ENCODE data around the gene HTR3B. TPM values are rescaled to one million over a fixed set of nuclear protein-coding genes. Genes with fewer than 3 reads are reported as not detected.

HTR3B gene
- total RNA-seq, 1 donor from 2014 or later: 0.22 TPM

DNA sequence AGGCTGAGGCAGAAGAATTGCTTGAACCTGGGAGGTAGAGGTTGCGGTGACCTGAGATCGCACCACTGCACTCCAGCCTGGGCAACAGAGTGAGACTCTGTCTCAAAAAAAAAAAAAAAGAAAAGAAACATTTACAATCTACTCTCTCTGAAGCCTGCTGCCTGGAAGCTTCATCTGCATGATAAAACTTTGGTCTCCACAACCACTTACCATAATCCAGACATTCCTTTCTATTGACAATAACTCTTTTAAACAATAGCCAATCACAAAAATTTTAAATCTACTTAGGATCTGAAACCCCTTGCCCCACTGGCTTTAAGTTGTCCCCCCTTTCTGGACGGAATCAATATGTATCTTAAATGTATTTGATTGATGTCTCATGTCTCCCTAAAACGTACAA lies 45.3 kb downstream of the HTR3B start:
- Mint-ChIP-seq H3K4me1 (peaks cover 32% of the 10 kb centered on the region), H3K4me3 (no peak overlapping the region), H3K9me3 (no peaks in the 10 kb centered on the region), H3K27me3 (peaks cover 7% of the 10 kb centered on the region), H3K27ac (no peak overlapping the region), H3K36me3 (ENCODE audit: low read depth) (no peaks in the 10 kb centered on the region)
- DNase-seq (no peak), ATAC-seq (ENCODE audit: low read depth) (no peak)
- ChIA-PET POLR2A (no interaction called here), CTCF (no interaction called here)
- intact Hi-C loops (cut with micrococcal nuclease): loop anchor here (2.0 kb wide), 1 partner anchor 27 kb away; no protein-coding TSS in a partner anchor
- TF ChIP-seq CTCF (IDR thresholded peaks at IDR 0.05): no peak

DNA sequence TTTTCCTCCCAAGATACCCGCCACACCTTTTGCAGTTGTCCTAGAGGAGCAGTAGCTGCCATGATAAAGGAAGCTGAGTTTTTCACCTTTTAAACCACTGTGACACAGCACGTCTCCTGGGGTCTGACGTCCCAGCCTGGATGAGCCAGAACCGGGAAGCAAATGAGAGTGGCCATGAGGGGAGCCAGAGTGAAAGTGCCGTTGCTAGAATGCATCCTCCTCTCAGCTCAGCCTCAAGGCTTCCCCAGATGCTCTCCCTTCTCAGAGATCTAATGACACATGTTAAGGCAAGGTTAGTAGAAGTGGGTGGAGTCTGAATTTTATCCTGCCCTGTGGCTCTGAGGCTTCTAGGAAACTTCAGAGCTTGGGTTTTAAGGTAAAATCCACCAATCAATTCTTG lies 46.9 kb downstream of the HTR3B start:
- no peak overlapping the region for H3K27ac Mint-ChIP-seq
- no peak for ATAC-seq (ENCODE audit: low read depth)
- peaks cover 22% of the 10 kb centered on the region for H3K4me1 Mint-ChIP-seq
- no peak for DNase-seq
- intact Hi-C loops (cut with micrococcal nuclease): no loop called here
- no peak for TF ChIP-seq CTCF (IDR thresholded peaks at IDR 0.05)
- no peaks in the 10 kb centered on the region for H3K36me3 Mint-ChIP-seq (ENCODE audit: low read depth)
- no peak overlapping the region for H3K4me3 Mint-ChIP-seq
- ChIA-PET CTCF (no interaction called here), POLR2A (no interaction called here)
- no peaks in the 10 kb centered on the region for H3K9me3 Mint-ChIP-seq
- peaks cover 7% of the 10 kb centered on the region for H3K27me3 Mint-ChIP-seq

DNA sequence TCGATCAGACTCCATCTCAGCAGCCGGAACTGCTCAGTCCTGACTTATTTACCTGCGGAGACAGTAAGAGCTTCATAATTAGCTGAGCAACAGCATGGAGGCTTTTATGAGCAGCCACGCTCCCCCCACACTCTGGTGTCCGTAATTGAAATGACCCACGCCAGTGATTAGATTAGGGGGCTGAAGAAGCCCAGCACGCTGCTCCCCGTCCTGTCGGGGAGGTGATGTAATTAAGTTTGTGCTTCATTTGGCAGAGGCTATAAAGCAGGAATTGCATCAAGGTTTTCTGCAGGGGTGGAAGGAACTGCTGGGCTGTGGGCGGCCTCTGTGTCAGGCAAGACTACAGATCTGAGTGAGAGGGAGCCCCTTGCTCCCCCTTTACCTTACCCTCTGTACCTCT lies 47.5 kb downstream of the HTR3B start:
- intact Hi-C loops (cut with micrococcal nuclease): no loop called here
- DNase-seq (no peak), ATAC-seq (ENCODE audit: low read depth) (no peak)
- no peaks in the 10 kb centered on the region for H3K36me3 Mint-ChIP-seq (ENCODE audit: low read depth)
- ChIA-PET POLR2A (interaction anchor here (0.6 kb wide), 1 partner anchor 27 kb away, joined by 4 read pairs; no protein-coding TSS in a partner anchor), CTCF (no interaction called here)
- no peaks in the 10 kb centered on the region for H3K9me3 Mint-ChIP-seq
- no peak for TF ChIP-seq CTCF (IDR thresholded peaks at IDR 0.05)
- peaks cover 18% of the 10 kb centered on the region for H3K4me1 Mint-ChIP-seq
- H3K27me3 Mint-ChIP-seq: peaks cover 7% of the 10 kb centered on the region
- H3K4me3 Mint-ChIP-seq: no peak overlapping the region
- no peak overlapping the region for H3K27ac Mint-ChIP-seq

- TF ChIP-seq CTCF (IDR thresholded peaks at IDR 0.05): no peak
- DNase-seq (no peak), ATAC-seq (ENCODE audit: low read depth) (no peak)
- ChIA-PET CTCF (no interaction called here), POLR2A (interaction anchor here (0.6 kb wide), 1 partner anchor 28 kb away, joined by 4 read pairs; no protein-coding TSS in a partner anchor)
- Mint-ChIP-seq H3K27me3 (peaks cover 7% of the 10 kb centered on the region), H3K27ac (no peak overlapping the region), H3K4me1 (peaks cover 13% of the 10 kb centered on the region), H3K36me3 (ENCODE audit: low read depth) (no peaks in the 10 kb centered on the region), H3K9me3 (no peaks in the 10 kb centered on the region), H3K4me3 (no peak overlapping the region)
- intact Hi-C loops (cut with micrococcal nuclease): no loop called here
Measured at GRCh38 chr11:113952588-113952987, 48.0 kb downstream of the HTR3B start.

DNA sequence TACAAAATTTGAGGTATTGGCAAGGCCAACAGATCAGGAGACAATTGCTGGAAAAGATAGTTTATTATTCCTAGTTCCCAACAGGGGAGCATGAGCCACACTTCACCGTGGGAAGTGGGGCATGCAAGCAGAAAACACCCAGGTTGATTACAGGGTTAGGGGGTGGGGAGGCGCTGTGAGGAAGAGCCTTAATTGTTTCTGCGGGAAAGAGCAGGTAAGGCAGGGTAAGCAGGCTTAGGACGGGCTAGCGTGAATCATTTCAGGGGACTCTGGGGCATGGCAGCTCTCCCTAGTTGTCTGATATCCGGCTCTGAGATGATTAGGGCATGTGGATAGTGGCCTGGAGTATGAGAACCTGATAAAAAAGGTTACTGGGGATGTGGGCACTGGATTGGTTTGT lies 49.6 kb downstream of the HTR3B start:
- ATAC-seq (ENCODE audit: low read depth) (no peak), DNase-seq (no peak)
- POLR2A ChIA-PET: interaction anchor here (0.7 kb wide), 1 partner anchor 9 kb away, joined by 9 read pairs; no protein-coding TSS in a partner anchor
- Mint-ChIP-seq H3K27ac (no peak overlapping the region), H3K9me3 (no peaks in the 10 kb centered on the region), H3K27me3 (peaks cover 7% of the 10 kb centered on the region), H3K4me1 (peaks cover under 1% of the 10 kb centered on the region), H3K4me3 (no peak overlapping the region), H3K36me3 (ENCODE audit: low read depth) (no peaks in the 10 kb centered on the region)
- CTCF ChIA-PET: no interaction called here
- no peak for TF ChIP-seq CTCF (IDR thresholded peaks at IDR 0.05)
- intact Hi-C loops (cut with micrococcal nuclease): no loop called here
